ENCODE results near the gene CHTF8.
"Not testable (repeated sequence)": the region's sequence is repeated elsewhere in the genome, so short reads cannot be mapped to it uniquely, and the experiment has no call there.

The CHTF8 gene

GRCh38 chr16:69132424-69133252 lies at the start of gene CHTF8, which contains the start of gene UTP4:
TSS of gene CHTF8 (minus strand) at chr16:69132588. CDS start at chr16:69121458, 11,130 bp downstream.
TSS of gene UTP4 (plus strand) at chr16:69132649. CDS start at chr16:69133460, 811 bp downstream.
- DNase-seq = peak; percentile 69

- DNase-seq = no peak
These were observed 47.6 kb upstream of the CHTF8 start for GRCh38 chr16:69180011-69180338.

DNA sequence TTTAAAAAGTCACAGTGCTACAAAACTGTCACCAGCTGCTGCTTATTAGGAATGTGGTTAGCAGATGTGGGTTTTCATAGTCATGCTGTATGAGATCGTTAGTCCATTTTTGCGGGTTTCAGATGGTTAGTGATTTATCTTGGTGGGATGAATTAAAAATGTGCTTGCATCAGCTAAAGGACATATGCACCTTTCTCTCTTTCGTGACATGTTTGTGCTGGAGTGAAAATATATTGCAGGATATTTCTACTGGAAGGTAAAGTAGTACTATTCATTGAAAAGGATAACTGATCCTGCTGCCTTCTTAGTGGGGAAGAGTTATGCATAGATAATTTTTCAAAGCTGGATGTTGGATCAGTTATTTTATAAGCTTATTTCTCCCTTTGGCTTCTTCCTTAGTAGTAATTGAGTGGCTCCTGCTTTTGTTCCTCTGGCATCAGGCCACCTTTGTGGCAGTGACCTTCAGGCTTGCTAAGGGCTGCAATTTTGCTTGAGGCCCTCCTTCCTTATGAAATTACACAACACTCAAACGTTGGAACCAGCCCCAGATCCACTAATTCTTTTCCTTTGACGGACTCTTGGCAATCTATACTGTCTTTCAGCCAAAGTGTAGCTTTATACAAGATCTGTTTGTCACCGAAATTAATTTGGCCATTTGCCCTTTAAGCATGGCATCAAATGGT lies 47.1 kb upstream of the CHTF8 start:
- no peak for DNase-seq

DNA sequence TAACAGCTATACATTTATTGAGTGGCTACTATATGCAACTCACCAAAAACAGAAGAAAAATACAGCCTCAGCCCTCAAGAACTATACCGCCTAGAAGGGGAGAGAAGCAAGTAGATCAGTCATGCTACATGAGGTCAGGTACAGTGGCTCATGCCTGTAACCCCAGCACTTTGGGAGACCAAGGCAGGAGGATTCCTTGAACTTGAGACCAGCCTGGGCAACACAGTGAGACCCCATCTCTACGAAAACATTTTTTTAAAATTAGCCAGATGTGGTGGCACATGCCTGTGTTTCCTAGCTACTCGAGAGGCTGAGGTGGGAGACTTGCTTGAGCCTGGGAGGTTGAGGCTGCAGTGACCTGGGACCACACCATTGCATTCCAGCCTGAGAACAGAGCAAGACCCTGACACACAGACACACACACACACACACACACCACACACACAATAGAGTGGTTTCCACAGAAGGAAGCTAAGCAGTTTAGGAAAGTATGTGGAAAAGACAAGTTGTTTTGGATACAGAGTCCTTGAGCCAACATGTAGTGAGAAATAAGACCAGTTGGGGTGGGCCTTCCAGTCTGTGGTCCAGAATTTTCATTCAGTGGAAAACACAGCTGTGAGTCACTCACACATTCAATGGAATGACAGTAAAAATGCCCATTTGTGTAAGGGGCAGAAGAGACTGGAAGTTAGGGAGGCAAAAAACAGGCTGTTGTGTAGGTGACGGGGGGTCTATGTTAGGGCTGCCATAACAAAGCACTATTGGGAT lies 43.8 kb upstream of the CHTF8 start:
- DNase-seq = no peak

- no peak for DNase-seq
These were observed 39.1 kb upstream of the CHTF8 start for GRCh38 chr16:69171325-69172084.

- no peak for DNase-seq
These were observed 37.4 kb upstream of the CHTF8 start for GRCh38 chr16:69169607-69170352.

DNA sequence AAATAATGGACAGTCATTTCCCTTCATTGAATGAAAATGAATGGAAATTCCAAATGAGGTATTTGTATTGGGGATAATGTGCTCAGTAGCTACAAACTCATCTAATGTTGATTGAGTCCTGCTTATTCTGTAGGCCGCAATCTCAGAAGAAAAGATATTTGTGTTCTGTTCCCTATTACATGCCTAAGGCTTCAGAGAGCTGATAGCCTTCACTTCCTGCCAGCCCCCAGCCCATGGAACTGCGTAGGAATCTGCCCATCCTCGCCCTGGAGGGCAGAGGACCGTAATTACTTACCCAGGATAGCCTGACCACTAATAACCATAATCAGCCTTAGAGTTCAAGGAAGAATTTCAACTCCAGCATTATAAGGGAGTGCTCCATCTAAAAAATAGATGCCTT lies 36.7 kb upstream of the CHTF8 start:
- no peak for DNase-seq

DNA sequence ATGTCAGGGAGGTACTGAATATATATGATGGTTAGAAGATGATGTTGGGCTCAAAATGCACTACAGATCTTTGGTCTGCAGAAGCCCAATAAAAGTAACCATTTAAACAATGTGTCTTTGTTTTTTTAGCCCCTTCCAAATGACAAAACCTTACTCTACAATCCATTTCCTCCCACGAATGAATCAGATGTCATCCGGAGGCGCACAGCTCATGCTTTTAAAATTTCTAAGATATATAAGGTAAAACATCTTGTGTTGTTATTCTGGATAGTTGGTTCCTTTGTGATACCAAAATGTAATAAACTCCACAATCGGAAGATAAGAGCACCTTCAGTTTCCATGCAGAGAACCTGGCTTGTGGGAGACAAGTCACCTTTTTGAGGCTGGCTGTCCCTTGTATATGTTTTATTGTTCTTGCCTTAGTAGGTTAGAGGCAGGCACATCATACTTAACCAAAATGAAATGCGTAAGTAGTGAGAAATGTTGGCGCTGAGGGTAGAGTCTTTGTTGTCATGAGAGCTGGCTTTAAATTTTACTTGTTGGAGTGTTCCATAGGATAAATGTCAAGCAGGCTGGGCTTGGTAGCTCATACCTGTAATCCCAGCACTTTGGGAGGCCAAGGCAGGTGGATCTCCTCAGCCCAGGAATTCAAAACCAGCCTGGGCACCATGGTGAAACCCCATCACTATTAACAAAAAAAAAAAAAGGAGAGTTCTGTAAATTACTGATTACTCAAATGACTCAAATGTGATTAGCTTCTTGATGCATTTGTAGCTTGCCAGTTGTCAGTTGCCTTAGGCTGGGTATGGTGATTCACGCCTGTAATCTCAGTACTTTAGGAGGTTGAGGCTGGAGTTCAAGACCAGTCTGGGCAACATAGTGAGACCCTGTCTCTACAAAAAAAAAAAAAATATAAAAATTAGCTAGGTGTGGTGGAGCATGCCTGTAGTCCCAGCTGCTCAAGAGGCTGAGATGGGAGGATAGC lies 34.9 kb upstream of the CHTF8 start:
- no peak for DNase-seq

GRCh38 chr16:69166221-69166833 lies 33.9 kb upstream of the CHTF8 start:
- no peak for DNase-seq

DNA sequence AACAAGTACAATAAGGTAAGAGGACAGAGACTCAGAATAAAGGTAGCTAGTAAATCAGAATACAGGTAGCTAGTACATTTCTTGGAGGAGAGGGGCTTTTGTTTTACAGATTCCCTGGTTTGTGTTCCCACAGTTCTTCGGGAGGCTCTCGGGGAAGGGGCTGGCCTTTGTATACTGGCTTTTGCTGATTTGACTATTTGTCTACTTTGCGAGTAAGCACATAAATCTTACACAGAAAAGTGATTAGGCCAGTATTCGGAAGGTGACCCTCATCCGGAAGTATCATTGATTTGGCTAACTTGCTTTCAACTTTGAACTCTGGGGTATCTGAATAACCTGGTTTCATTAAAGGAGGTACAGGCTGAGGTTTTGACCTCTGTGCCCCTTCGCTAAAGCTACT lies 33.2 kb upstream of the CHTF8 start:
- no peak for DNase-seq

DNA sequence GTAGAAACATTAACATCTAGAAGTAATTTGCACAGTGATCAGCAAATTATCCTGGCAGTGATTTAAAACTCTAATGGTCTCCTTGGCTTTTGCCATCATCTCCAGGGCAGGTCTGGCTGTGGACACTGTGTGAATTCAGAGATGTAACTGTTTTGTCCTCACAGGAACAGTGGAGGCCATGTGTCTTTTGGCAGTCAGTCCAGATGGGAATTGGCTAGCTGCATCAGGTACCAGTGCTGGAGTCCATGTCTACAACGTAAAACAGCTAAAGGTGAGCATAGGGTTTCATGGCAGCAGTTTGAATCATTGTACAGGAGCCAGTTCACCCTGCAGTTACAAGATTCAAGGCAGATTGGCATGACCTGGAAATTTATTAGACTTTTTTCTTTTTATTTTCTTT lies 27.8 kb upstream of the CHTF8 start:
- no peak for DNase-seq

DNA sequence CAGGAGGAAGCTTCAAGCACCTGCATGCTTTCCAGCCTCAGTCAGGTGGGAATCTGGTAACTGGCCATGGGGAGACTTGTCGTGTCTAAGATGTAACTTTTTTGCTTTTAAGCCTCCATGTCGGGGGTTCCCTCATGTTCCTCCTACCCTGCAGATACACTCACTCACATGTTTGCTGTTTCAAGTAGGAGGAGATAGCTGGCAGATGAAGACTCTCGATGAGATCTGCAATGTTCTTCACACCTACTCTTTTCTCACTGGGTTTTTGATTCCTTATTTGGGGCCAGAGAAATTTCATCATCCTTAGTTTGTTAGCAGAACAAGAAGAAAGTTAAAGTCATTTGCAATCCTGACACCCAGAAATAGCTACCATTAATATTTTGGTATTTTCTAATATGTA lies 24.8 kb upstream of the CHTF8 start:
- DNase-seq = no peak

GRCh38 chr16:69150146-69150865 lies 17.9 kb upstream of the CHTF8 start:
- no peak for DNase-seq

- not testable (repeated sequence) for DNase-seq
These were observed 17.2 kb upstream of the CHTF8 start for GRCh38 chr16:69149621-69150020.

DNA sequence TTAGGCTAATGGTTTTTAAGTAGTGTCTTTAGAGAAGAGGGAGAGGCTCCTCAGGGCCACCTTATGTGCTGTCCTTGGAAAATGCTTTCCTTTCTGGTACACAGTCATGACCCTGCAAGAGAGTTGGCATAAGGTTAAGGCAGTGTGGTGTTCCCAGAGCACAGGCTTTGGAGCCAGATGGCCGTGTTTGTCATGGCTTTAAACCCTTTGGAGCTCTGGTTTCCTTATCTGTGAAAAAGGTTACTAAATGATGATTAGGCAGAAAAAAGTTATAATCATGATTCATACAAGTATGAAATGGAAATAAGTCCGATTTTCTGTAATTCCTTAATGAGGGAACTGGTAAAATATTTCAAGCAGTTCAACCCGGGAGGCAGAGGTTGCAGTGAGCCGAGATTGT lies 13.3 kb upstream of the CHTF8 start:
- no peak for DNase-seq

GRCh38 chr16:69143116-69143515 lies 10.7 kb upstream of the CHTF8 start:
- no peak for DNase-seq

DNA sequence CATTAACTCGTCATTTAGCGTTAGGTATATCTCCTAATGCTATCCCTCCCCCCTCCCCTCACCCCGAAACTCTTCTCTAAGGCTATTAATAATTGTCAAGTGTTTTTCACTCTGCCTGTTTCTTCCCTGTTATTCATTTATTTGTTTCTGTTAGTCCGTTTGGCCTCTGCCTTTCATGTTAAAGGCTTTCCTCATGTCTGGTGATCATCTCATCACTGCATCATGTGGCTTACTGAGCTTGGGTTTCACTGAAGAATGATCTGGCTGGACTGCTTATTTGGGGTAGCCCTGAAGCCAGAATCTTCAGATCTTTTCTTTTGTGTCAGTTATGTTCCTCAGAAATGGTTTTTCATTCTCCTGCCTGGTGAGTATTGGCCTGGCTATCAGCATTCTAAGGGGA lies 9.5 kb upstream of the CHTF8 start:
- no peak for DNase-seq

DNA sequence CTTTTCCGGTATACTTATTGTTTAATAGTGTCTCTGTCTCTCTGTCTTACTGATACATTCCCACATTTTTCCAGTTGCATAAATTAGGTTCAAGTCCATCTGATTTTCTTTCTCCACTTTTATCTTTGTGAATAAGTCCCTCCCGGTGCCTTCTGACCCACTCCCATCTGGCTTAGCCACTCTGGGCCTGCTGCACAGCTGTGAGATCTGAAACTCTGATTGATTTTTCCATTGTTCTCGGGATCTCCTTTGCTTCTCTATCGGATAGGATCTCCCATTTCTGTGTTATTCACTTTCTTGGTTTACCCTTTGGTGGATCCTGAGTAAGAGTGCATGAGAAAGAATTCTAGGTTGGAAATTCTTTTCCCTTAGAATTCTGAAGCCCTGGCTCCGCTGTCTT lies 8.6 kb upstream of the CHTF8 start:
- no peak for DNase-seq

- DNase-seq = not testable (repeated sequence)
These were observed 7.1 kb upstream of the CHTF8 start for GRCh38 chr16:69139464-69139863.

GRCh38 chr16:69138608-69139007 lies 6.2 kb upstream of the CHTF8 start:
- DNase-seq = no peak

Measured in NCI-H510A (cell line).